Glomerular visceral epithelial cell (primary cell): ENCODE data around the gene GSTT2B.
"Not testable (repeated sequence)": the region's sequence is repeated elsewhere in the genome, so short reads cannot be mapped to it uniquely, and the experiment has no call there.

ENCODE experiments used
- DNase-seq: peaks from one replicate; pipeline ENCODE4 v3.0.0-alpha.2; 2016; ENCODE audit errors: extremely low spot score

The GSTT2B gene, protein sequence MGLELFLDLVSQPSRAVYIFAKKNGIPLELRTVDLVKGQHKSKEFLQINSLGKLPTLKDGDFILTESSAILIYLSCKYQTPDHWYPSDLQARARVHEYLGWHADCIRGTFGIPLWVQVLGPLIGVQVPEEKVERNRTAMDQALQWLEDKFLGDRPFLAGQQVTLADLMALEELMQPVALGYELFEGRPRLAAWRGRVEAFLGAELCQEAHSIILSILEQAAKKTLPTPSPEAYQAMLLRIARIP

GRCh38 chr22:23961084-23961771, at the start of gene GSTT2B:
TSS of gene GSTT2B (minus strand) at chr22:23961195. CDS start at chr22:23961131, 64 bp downstream.
- not testable (repeated sequence) for DNase-seq

DNA sequence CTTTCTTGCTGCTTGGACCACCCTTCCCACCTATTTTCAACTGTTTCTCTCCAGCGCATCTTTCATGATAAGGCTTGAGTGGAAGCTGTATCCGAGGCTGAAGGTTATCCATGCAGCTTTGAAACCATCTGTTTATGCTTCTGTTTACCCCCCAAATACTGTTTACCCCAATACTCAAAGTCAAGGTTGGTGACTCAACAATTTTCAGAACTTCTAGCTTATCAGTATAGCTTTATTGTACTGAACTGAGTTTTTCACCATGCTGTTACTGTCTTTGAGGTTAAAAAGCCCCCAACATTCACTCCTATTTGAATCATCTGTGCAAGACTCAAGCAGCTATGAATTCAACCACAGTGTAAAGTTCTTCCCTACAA, 49.0 kb upstream of the GSTT2B start:
- DNase-seq, result no peak

DNA sequence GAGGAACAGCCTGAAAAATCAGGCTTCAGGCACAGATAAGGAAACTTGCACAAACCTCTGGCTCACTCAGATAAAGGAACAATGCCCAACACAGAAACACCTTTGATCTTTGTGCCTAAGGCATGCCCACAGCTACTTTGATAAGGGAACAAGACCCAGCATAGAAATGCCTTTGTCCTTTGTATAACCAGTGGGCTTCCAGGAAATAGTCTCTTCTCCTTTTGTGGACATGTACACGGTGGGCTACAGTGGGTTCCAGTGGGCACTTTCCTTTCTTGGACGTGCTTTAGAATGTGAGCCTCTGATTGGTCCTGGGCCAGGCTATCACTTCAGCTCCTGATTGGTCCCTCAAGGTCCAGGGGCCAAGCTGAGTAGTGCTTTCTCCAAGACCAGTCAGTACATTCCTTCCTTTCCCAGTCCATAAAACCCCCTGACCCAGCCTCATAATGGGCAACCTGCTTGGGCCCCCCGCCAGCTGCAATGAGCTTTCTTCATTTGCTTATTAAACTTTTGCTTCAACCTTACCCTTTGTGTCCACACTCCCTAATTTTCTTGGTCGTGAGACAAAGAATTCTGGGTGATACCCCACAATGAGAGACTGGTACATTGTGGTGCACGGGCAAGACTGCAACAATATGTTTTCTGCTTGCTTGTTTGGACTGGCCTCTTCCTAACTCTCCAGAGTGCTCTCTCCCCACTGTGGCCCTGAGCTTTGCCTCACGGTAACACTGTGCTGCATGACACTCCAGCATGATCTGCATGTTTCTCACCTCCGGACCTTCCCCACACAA, 48.4 kb upstream of the GSTT2B start:
- DNase-seq, result no peak

DNA sequence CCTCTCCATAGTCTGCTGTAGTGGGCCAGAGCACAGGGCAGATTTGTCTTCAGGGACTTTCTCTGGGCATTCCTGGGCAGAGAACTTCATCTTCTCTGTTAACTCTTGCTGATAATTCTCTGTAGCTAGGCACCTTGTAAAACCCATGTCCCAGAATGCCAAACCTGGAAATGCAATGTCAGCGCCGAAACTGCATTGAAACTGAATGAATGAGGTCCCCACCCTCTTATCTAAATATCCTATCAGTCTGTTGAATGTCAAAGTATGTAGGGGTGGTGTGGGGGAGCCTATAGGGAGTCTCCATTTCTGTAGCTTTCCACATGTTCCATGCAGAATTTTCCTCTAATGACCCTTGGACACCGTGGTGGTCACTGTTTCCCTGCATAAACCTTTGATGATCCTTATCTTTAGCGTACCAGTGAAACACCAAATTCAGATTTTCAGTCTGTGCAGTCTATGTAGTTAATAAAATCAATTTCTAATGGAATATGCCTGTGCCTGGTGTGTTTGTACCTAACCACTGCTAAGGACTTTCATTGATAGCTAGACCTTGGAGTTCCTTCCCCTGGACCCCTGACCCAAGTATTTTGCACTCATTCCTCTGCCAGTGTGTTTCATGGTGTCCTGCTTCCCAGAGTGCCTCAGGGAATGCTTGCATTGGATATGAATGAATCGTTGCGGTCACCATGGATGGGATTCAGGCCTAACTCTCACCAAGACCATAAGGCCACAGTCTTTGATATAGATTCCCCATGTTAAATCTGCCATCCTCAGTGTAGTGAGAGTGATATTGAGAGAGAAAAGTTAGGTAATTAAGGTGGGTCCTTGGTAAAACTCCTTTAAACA, 47.6 kb upstream of the GSTT2B start:
- no peak for DNase-seq

DNA sequence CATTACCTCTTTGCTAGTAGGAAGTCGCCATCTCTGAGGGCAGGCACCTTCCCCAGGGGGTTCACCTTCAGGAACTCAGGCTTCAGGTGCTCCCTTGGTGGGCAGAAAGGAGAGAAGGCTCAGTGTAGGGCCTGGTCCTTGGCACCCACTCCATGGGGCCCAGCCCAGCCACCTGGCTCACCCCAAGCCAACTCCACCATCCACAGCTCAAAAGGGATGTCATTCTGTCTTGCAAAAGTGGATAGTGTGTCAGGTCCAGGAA, 47.0 kb upstream of the GSTT2B start:
- no peak for DNase-seq

DNA sequence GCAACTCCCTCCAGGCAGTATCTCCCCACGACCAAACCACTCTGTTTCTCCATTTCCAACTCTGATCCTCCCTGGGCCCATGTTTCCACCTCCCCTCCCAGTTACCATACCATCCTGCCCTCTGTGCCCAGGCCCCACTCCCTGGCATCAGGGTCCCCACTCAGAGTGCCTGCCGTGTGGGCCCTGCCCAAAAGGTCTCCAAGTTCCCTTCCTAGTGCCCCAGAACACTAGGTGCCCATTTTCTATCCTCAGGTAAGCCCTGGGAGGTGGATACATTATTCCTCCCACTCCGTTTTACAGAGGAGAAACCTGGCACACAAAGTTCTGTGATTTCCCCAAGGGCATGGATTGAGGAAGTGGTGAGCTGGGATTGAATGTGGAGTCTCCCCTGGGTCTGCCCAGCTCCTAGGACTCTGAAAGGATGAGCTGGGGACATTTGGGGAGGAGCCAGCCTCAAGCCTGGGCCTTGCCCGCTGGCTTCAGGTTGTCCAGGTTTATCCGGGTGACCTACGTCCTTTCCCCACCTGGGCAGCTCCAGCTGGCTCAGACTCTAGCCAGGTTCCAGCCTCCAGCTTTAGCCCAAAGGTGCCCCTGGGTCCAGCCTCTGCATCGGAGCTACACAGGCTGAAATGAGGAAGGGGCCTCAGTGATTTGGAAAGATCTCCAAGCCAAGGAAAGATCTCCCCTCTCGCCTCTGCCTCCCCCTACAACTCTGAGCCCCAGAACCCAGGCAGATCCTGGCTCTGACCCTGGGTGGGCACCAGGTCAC, 46.4 kb upstream of the GSTT2B start:
- no peak for DNase-seq

GRCh38 chr22:24006914-24007214, 45.9 kb upstream of the GSTT2B start:
- DNase-seq, result no peak

- DNase-seq, result no peak
These were observed 45.4 kb upstream of the GSTT2B start for GRCh38 chr22:24006207-24006913.

GRCh38 chr22:24005201-24005600, 44.2 kb upstream of the GSTT2B start, which contains the start of gene GSTT4:
TSS of gene GSTT4 (minus strand) at chr22:24005453. CDS start at chr22:24005356, 97 bp downstream.
- no peak for DNase-seq

DNA sequence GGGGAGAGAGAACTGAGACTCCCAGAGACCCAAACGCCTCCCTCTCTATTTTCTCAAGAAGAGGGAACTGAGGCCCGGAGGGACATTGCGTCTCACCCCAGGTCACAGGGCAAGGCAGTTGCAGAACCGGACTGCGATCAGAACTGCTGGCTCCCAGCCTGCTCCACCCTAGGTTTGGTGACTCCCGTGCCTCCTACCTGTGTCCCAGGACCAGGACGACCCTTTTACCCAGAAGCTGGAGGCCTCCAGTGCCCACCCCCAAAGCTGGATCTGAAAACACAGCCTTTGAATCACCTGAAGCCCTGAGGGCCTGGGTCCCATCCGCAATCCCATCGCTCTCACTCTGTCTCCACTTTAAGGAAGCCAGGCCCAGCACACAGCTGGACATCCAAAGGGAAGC, 42.9 kb upstream of the GSTT2B start:
- DNase-seq, result no peak

DNA sequence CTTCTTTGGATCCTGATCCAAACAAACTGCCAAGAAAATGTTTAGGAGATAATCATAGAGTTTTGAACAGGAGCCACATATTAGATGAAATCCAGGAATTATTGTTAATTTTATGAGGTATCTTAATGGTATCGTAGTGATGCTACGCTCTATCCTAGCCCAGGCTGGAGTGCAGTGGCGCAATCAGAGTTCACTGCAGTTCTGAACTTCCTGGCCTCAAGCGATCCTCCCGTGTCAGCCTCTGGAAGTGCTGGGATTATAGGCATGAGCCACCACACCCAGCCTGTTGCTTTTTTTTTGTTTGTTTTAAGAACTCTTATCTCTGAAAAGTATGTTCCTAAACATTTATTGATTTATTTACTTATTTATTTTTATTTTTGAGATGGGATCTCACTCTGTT, 41.9 kb upstream of the GSTT2B start:
- no peak for DNase-seq

GRCh38 chr22:24002272-24002671, 41.3 kb upstream of the GSTT2B start:
- no peak for DNase-seq

DNA sequence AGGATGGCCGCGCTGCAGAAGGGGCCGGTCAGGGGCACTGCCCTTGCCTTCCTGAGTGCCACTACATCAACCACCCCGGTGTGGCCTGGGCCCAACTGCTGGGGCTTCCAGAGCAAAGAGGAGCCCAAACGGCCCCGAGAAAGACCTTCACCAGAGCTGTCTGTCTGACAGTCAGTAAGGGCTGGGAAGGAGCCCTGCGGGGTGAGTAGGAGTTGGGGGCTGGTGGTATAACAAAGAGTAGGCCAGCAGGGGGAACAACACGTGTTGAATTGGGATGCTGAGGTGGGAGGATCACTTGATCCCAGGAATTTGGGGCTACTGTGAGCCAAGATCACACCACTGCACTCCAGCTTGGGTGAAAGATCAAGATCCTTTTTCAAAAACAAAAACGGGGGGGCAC, 40.3 kb upstream of the GSTT2B start:
- DNase-seq, result no peak

DNA sequence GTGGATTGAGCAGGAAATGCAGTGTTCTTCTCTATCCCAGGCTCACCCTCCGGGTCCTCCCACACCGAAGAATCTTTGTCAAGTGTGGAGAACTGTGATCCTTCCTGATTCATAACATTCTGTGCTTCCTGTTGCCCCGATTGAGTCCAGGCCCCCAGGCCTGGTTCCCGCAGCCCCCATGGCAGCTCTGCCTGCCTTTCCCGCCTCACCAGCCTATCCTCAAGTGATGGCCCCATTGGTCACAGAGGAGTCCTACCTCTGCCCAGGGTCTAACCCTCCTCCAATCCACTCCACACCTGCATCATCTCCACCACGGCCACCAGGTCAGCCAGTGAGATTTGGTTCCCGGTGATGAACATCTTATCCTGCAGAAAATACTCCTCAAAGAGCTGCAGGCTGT, 38.8 kb upstream of the GSTT2B start:
- DNase-seq, result not testable (repeated sequence)

DNA sequence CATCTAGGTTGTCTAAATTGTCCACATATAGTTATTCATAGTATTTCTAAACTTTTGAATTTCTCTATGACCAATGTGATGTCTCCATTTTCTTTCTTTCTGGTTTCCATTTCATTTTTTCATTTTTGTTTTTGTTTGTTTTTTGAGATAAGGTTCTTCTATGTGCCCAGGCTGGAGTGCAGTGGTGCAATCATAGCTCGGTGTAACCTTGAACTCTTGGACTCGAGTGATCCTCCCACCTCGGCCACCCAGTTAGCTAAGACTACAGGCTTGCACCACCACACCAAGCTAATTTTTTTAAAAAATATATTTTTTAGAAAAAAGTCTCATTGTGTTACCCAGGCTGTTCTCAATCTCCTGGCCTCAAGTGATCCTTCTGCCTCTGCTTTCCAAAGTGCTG, 36.1 kb upstream of the GSTT2B start:
- no peak for DNase-seq

- DNase-seq, result not testable (repeated sequence)
These were observed 32.7 kb upstream of the GSTT2B start for GRCh38 chr22:23993581-23994177.

DNA sequence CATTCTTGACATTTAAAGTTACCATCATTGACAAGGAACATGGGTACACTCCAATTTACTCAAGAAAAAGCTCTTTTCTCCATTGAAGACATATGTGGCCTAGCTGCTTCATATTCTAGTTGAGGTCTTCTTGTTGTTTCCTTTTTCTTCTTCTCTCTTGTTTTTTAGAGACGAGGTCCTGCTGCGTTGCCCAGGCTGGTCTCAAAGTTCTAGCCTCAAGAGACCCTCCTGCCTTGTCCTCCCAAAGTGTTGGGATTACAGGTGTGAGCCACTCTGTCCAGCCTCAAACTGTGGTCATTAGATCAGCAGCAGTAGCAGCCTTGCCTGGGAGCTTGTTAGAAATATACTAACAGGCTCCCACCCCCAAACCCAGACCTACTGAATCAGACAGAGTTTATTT, 32.1 kb upstream of the GSTT2B start:
- not testable (repeated sequence) for DNase-seq

DNA sequence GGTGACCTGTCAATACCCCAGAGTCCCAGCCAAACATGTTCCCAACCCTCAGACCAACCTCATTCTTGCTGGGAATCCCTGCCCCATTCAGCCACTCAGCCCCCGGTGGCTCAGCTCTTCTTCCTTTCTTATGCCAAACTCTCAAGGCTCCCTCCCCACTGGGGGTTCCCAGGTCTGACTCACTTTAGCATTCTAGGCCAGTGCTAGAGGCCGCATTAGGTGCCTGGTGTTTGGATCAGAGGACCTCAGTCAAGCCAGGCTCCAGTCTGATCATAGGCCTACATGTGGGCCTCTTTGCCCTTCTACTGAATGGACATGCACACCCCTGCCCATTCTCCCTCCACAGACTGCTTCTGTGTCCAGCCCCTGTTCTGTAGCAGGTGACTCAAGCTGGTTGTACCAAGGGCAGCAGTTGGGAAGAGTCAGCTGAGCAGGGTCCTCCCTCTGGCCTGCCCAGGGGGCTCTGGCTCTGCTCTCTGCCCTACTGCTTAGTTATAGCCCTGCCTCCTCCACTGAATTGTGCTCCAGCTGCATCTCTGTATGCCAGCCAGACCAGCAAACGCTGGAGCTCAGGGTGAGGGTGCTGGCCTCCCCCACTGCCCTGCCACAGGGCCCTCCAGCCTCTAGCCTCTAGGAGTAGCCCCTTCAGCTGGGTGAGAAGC, 28.7 kb upstream of the GSTT2B start:
- not testable (repeated sequence) for DNase-seq

DNA sequence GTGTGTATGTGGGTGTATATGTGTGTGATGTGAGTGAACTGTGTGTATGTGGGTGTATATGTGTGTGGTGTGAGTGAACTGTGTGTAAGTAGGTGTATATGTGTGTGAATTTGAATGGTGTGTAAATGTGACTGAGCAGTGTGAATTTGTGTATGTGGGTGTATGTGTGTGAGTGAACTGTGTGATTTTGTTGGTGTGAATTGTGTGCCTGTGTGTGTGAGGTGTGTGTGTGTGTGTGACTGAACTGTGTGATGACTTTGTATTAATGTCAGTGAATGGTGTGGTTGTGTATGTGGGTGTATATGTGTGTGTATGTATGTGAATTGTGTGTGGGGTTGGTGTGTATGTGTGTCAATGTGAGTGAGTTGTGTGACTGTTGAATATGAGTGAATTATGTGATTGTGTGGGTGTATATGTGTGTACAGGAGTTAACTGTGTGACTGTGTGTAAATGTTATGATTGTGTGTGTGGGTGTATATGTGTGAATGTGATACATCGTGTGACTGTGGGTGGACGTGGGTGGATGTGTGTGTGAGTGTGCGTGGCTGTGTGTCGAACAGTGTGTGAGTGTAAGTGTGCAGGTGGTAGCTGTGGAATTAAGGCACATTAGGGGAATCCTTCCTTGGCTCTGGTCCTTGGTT, 25.7 kb upstream of the GSTT2B start:
- DNase-seq, result not testable (repeated sequence)
